RWPE1 (cell line): ENCODE measurements around the gene HSF4.

Experiments used
- CTCF ChIA-PET: fragments of 350-600 bp; sonication (Branson Sonifier 250); formaldehyde crosslinking; extraction: SDS; loops from one replicate; lab custom pipeline; 2021; lab: Yijun Ruan, JAX
- POLR2A ChIA-PET: fragments of 400-600 bp; formaldehyde crosslinking; extraction: SDS; loops from one replicate; lab custom pipeline; 2020; ENCODE audit warnings: antibody characterized with exemption; ENCODE audit not compliant: low non-redundant PET; lab: Yijun Ruan, JAX
- DNase-seq: peaks from one replicate; pipeline ENCODE4 v3.0.0; 2012; ENCODE audit warnings: low spot score
- H3K27ac ChIP-seq: fragments of 450-650 bp; 2 replicates; pipeline ENCODE4 v1.5.1; 2017
- CTCF ChIP-seq: fragments of 450-650 bp; conservative IDR thresholded peaks from 2 replicates; pipeline ENCODE4 v1.5.1; 2017; ENCODE audit warnings: low read depth, mild to moderate bottlenecking

The HSF4 gene

GRCh38 chr16:67170949-67171649 lies 6.6 kb downstream of the HSF4 start:
- DNase-seq = no peak
- ChIA-PET CTCF (interaction anchor here (0.7 to 1.4 kb wide), 4 partner anchors 14 to 29 kb away, joined by 3 to 9 read pairs (median 5); no protein-coding TSS in a partner anchor), POLR2A (interaction anchor here (0.6 to 1.2 kb wide), 4 partner anchors 10 to 217 kb away, joined by 3 to 4 read pairs (median 4); partner anchors contain the start of gene B3GNT9)
- TF ChIP-seq CTCF = no peak
- H3K27ac ChIP-seq = peak overlapping the region; percentile 98

GRCh38 chr16:67173323-67173722 lies 8.8 kb downstream of the HSF4 start:
- TF ChIP-seq CTCF = no peak
- ChIA-PET CTCF (interaction anchor here (1.9 kb wide), 1 partner anchor 18 kb away, joined by 5 read pairs; no protein-coding TSS in a partner anchor), POLR2A (no interaction called here)
- DNase-seq = no peak
- peak overlapping the region; percentile 98 for H3K27ac ChIP-seq

- peak overlapping the region; percentile 98 for H3K27ac ChIP-seq
- ChIA-PET CTCF (interaction anchor here (0.6 to 1.9 kb wide), 5 partner anchors 11 to 157 kb away, joined by 3 to 5 read pairs (median 5); no protein-coding TSS in a partner anchor), POLR2A (interaction anchor here (1.4 kb wide), 1 partner anchor 11 kb away, joined by 6 read pairs; no protein-coding TSS in a partner anchor)
- TF ChIP-seq CTCF = peak; percentile 16; the same call in 1 of the 2 replicates
- peak; percentile 83 for DNase-seq
Observed at GRCh38 chr16:67173808-67174705, 9.5 kb downstream of the HSF4 start.

- no peak for TF ChIP-seq CTCF
- POLR2A ChIA-PET = interaction anchor here (1.4 kb wide), 1 partner anchor 11 kb away, joined by 6 read pairs; no protein-coding TSS in a partner anchor
- no peak for DNase-seq
- peak overlapping the region; percentile 98 for H3K27ac ChIP-seq
- CTCF ChIA-PET = interaction anchor here (0.6 to 2.0 kb wide), 6 partner anchors 10 to 158 kb away, joined by 3 to 9 read pairs (median 5); no protein-coding TSS in a partner anchor
Observed at GRCh38 chr16:67174706-67175231, 10.2 kb downstream of the HSF4 start.

GRCh38 chr16:67176662-67177061 lies 12.1 kb downstream of the HSF4 start:
- ChIA-PET CTCF (interaction anchor here (2.0 kb wide), 2 partner anchors 8 to 21 kb away, joined by 8 to 9 read pairs; no protein-coding TSS in a partner anchor), POLR2A (no interaction called here)
- H3K27ac ChIP-seq = peak overlapping the region; percentile 98
- TF ChIP-seq CTCF = no peak
- no peak for DNase-seq
